Activated CD8-positive, alpha-beta memory T cell treated with anti-CD3 and anti-CD28 coated beads for 48 hours (primary cell): ENCODE data around the gene CTNND2.

ENCODE experiments used
- DNase-seq, 3 experiments: peaks; one replicate each; pipeline ENCODE4 v3.0.0-alpha.2; 2020; ENCODE audit warnings: low read depth in 2 of 3, low spot score in 2 of 3

The CTNND2 gene

GRCh38 chr5:11785771-11786352 is 118.4 kb downstream of the CTNND2 start:
- DNase-seq: no peak

DNA sequence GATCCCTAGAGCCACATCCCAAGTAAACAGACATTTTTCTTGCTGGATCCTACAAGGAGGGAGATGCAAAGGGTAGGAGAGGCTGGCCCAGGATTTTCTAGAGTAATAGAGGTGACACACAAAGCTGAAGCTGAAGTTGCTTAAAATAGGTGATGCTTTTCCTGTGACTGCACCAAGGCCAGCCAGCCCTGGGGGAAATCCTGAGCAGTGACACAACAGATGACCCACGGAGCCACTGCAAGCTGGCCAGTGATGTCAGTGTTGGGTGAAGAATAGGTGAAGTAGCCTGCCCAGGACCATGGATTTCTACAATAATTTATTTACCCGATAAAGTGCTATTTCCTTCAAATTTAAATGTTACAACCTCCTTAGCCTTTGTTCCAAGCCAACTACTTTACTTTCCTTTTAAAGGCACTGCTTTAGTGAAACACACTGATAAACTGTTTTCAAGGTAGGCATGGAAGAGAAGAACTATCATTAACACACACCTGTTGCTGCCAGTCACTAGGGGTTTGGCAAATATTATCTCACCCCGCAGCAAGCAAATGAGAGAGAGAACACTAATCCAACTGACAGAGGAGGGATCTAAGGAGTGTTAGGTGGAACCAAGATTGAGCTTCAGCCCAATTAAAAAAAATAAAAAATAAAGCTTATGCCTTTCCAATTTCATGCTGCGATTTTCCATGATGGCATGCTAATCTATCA is 123.5 kb downstream of the CTNND2 start:
- no peak for DNase-seq

DNA sequence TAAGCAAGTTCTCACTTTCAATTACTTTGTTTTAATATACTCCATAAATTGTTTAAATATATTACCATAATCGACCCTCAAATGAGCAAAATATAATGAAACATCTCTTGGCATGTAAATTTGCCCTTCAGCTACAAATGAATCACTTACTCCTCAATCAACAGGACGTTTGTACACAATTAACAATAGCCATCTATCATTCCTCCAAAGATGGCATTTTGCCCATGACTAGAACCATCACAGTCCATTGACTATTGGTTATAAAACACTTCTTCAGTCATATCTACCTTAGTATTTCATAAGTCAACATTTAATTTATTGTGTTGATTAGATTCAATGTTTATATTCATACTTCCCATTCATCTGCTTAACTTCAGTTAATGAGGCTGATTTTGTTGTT is 127.2 kb downstream of the CTNND2 start:
- no peak for DNase-seq

DNA sequence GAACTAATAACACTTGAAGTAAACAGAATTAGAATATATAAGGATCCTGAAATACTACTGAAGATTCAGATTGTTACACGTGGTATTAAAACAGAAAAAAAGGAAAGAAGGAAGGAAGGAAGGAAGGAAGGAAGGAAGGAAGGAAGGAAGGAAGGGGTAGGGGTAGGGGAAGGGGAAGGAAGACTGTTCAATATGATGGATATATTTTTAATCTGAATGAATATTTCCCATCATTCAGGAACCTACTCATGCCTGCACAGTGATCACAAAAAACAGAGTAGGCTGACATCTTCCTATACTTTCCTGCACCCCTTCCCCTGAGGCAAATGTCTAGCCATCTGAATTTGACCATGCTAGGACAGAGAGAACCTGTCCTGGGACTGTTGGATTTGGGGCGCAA is 133.9 kb downstream of the CTNND2 start:
- no peak for DNase-seq

DNA sequence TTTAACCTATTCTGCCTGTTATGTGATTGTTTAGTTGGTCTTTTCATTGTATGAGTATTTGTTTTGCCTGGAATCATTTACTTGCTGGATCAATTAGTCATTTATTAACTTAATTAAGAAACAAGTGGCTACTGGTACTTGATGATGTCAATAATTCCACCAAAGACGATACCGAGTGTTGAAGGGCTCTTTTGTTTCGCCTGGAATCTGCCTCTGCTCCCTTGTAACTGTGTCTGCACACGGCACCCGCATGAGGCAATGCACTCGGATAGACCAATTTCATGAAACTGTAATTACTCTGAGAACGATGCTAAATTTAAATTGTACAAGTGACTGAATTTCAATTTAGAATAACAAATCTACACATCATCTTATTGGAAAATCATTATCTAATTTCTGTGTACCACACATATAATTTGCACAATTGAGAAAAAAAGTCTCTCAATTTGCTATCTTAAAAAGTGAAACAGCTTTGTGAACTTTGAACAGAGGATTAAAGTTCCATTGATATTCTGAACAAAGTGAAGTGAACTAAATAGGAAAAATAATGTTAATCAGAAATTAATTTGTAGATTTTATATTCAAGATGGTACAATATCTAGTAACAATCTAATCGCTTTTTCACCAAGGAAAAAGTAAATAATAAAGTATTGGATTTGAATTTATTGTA is 143.2 kb downstream of the CTNND2 start:
- DNase-seq: no peak

GRCh38 chr5:11758321-11758720 is 145.9 kb downstream of the CTNND2 start:
- no peak for DNase-seq

DNA sequence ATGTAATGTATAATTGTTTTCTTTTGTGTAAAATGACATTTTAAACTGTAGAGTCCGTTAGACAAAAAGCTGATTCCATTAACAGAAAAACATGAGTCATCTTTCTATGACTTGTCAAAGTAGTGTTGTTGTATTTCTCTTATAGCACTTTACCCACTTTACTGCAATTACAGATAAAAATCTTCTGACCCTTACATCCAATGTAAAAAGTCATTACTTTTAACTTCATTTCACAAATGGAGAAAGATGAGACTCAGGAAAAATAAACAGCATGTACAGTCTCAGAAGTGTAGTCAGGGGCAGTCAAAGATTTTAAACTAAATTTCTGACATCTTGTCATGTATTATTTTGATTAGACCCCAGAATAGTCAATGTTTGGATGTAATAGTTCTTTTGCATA is 146.6 kb downstream of the CTNND2 start:
- no peak for DNase-seq

DNA sequence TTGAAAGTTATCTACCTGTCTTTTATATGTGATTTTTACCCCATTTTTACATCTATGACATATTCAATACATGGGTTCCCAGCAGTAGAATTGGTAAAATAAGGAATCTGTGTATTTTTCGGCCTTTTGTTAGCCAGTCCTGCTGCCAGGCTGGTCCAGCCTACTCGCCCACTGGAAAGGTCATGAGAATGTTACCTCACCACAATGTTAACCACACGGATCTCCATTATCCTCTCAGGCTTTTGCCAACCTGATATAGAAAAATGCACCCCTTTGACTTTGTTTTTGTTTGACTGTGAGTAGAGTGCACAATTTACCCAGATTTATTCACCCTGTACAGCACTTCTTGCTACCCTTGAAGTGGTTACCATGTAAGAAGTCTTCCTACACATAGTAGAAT is 167.2 kb downstream of the CTNND2 start:
- DNase-seq: no peak

- DNase-seq: no peak
Observed at GRCh38 chr5:11734369-11734768, 169.9 kb downstream of the CTNND2 start.

- DNase-seq: no peak
Observed at GRCh38 chr5:11733840-11734192, 170.4 kb downstream of the CTNND2 start.

DNA sequence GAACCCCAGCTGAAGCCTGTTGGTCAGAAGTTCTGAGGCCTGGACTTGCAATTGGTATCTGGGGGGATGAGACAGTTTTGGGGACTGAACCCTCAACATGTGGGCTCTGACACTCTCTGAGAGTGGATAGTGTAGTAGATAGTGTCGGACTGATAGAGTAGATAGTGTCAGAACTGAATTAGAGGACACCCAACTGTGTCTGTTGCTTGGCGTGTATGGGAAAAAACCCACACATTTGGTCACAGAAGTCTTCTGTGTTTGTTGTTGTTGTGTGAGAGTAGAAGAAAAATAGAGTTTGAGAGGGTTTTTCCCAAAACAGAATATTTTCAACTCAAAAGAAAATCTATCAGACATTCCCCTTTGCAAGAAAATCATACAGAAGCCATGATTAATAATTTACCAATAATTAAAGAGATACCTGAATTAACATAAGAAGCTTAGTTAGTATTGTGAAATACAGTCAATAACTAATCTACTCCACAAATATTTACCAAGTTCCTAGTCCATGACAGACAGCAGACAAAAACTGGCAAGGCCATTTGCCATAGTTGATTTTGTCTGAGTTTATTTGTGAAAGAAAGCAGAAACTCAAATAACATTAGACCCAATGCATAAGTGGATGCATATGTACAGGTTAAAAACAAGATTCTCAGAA is 170.9 kb downstream of the CTNND2 start:
- no peak for DNase-seq

- DNase-seq: no peak
Observed at GRCh38 chr5:11724940-11725339, 179.3 kb downstream of the CTNND2 start.

GRCh38 chr5:11719888-11720481 is 184.3 kb downstream of the CTNND2 start:
- DNase-seq: no peak

DNA sequence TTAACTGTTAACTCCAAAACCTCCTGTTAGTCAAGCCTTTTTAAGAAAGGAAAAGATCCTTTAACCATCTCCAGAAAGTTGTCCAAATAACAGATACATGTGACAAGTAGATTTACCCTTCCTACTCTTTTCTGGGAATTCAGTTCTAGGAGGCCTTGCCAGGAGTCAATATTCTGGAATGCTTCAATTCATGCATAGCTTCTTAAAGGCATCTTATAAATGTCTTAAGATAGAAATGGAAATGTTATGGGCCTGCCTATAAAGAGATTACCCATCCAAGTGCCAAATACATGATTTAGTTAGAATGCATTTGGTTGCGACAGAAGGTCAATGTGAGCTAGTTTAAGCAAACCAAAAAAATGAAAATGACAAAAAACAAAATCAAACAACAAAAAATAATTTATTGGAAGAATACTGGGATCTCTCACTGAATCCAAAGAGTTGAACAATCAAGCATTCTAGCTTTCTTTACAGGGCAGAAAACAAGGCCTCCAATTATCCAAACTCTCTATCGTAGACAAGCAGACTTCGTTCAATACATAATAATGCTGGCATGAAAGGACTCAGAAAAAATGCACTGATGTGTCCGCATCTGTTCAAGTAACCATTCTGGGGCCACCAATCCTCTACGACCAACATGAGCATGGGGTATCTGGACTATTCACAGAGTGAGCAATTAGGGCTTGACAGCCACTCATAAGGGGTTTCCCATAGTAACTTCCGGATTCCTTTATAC is 188.6 kb downstream of the CTNND2 start:
- no peak for DNase-seq

DNA sequence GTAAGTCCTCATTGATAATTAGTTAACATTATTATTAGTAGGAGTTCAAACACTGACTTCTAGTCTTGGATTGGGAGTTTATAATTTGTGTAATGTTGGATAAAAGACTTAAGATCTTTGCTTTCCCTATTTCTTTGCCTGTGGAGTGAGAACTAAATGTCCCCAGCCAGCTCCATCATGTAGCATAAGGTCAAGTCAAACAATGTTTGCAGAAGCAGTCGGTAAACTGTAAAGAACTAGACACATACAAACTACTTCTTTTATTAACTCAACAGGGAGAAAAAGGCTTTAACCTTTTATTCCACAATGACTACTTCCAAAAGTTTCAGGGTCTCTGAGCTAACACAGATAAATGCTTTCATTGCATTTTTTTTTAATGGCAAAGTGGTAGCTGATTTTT is 192.3 kb downstream of the CTNND2 start:
- DNase-seq: no peak

- no peak for DNase-seq
Observed at GRCh38 chr5:11709021-11709420, 195.2 kb downstream of the CTNND2 start.

GRCh38 chr5:11704916-11705315 is 199.3 kb downstream of the CTNND2 start:
- DNase-seq: no peak

- DNase-seq: no peak
Observed at GRCh38 chr5:11700391-11700790, 203.9 kb downstream of the CTNND2 start.

GRCh38 chr5:11692636-11693035 is 211.6 kb downstream of the CTNND2 start:
- DNase-seq: no peak

DNA sequence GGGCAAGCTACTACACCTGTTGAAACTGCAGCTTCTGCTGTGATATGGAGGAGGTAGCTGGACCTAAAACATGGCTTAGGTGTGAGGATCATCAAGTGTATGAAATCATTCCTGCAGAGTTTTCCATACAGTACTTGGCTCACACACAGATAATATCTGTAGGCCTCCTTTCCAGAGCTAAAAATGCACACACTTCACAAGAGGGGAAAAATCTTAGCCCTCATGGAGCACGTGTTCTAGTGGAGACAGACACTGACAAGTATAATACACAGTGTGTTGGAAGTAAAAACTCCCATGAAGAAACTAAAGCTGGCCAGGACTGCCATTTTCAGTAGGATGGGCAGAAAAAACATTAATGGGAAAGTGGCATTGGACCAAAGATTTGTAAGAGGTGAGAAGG is 216.7 kb downstream of the CTNND2 start:
- DNase-seq: no peak

DNA sequence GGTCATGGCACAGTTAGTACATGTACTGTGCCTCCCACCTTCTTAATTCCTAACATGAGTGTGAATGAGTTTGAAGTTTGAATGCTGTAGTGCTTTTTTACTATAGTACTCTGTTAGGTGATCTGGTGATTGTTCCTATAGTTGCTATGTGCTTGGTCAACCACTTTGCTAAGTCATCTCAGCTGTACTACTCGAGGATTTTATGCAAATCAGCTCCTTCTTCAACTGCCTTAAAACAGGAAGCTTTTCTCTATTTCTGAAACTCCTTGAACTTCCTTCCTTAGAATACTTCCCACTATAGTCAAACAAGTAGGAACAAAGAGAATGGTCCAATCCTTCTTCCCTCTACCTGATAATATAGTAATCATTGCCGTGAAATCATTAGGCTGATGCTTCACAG is 219.6 kb downstream of the CTNND2 start:
- DNase-seq: no peak
